ENCODE data around the gene TP73.

DNA sequence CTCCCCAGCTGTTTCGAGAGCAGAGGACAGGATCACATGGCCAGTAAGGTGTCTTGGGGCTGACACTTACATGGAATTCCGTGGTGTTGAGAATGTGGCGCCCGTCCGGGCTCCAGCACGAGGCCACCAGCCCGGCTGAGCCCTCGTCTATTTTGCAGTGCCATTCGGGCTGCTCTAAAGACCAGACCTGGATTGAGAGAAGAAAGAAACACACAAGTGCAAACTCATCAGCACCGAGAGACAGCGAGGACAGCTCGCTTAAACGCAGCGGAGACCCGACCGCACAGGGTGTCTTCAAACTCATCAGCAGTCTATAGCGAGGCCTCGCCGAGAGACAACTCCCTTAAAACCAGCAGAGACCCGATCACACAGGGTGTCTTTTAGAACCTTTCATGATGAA, 5.7 kb upstream of the TP73 start:
- no peak for TF ChIP-seq POLR2AphosphoS5 (IDR thresholded peaks at IDR 0.05)
- TF ChIP-seq, protein P1, sequence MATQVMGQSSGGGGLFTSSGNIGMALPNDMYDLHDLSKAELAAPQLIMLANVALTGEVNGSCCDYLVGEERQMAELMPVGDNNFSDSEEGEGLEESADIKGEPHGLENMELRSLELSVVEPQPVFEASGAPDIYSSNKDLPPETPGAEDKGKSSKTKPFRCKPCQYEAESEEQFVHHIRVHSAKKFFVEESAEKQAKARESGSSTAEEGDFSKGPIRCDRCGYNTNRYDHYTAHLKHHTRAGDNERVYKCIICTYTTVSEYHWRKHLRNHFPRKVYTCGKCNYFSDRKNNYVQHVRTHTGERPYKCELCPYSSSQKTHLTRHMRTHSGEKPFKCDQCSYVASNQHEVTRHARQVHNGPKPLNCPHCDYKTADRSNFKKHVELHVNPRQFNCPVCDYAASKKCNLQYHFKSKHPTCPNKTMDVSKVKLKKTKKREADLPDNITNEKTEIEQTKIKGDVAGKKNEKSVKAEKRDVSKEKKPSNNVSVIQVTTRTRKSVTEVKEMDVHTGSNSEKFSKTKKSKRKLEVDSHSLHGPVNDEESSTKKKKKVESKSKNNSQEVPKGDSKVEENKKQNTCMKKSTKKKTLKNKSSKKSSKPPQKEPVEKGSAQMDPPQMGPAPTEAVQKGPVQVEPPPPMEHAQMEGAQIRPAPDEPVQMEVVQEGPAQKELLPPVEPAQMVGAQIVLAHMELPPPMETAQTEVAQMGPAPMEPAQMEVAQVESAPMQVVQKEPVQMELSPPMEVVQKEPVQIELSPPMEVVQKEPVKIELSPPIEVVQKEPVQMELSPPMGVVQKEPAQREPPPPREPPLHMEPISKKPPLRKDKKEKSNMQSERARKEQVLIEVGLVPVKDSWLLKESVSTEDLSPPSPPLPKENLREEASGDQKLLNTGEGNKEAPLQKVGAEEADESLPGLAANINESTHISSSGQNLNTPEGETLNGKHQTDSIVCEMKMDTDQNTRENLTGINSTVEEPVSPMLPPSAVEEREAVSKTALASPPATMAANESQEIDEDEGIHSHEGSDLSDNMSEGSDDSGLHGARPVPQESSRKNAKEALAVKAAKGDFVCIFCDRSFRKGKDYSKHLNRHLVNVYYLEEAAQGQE (IDR thresholded peaks at IDR 0.05; ENCODE audit: borderline replicate concordance), result no peak
- TF ChIP-seq, protein P2, sequence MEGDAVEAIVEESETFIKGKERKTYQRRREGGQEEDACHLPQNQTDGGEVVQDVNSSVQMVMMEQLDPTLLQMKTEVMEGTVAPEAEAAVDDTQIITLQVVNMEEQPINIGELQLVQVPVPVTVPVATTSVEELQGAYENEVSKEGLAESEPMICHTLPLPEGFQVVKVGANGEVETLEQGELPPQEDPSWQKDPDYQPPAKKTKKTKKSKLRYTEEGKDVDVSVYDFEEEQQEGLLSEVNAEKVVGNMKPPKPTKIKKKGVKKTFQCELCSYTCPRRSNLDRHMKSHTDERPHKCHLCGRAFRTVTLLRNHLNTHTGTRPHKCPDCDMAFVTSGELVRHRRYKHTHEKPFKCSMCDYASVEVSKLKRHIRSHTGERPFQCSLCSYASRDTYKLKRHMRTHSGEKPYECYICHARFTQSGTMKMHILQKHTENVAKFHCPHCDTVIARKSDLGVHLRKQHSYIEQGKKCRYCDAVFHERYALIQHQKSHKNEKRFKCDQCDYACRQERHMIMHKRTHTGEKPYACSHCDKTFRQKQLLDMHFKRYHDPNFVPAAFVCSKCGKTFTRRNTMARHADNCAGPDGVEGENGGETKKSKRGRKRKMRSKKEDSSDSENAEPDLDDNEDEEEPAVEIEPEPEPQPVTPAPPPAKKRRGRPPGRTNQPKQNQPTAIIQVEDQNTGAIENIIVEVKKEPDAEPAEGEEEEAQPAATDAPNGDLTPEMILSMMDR (IDR thresholded peaks at IDR 0.05; ENCODE audit: poor library complexity, severe bottlenecking), result no peak

Data from neural cell (in vitro differentiated cells).